NCI-H345 (cell line): ENCODE results near the gene CDK5RAP2.
"Not testable (repeated sequence)": the region's sequence is repeated elsewhere in the genome, so short reads cannot be mapped to it uniquely, and the experiment has no call there.

Experiments
- DNase-seq: peaks from one replicate; lab custom pipeline; 2025; lab: John Stamatoyannopoulos, UW

The CDK5RAP2 gene

DNA sequence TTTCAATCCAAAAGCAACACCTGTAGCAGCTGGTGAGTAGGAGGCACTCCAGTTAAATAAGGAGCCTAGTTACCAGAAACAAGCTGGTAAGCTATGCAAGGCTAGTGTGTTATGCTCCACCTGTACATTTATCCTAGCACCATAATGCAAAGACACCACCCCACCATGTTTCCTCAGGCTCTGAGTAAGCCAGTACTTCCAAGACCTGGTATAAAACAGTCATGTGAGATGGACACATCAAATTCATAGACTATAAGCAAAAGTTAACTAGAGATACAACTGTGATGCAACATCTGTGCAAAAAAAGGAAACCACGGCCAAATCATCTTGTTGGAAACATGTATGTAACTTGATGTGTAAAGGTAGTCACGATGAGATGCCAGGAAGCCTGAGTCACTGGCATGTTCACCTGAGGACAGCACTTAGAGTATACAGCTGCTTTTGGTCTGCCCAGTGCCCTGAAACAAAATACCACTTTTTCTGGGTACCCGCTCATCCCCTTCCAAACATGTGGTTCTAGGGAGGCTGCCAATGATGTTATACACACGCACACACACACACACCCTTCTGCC, 66.1 kb downstream of the CDK5RAP2 start:
- DNase-seq = no peak

DNA sequence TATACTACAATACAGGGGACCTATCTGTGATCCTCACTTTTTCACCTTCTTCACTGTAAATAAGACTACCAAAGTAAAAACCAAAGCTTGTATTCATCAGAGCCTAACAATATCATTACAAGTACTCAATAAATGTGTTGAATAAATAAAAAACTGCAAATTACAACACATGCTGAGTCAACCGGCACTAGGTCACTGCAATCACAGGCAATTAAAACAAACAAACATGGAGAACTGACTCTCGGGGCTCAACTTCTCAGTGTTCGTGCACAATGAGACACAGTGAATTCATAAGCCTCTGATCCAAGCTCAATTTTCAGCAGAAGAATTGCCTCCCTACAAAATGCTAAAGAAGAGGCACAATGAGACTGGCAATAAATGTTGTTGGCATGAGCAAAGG, 69.2 kb downstream of the CDK5RAP2 start:
- DNase-seq = no peak

- DNase-seq = no peak
These were observed 71.9 kb downstream of the CDK5RAP2 start for GRCh38 chr9:120507936-120508510.

DNA sequence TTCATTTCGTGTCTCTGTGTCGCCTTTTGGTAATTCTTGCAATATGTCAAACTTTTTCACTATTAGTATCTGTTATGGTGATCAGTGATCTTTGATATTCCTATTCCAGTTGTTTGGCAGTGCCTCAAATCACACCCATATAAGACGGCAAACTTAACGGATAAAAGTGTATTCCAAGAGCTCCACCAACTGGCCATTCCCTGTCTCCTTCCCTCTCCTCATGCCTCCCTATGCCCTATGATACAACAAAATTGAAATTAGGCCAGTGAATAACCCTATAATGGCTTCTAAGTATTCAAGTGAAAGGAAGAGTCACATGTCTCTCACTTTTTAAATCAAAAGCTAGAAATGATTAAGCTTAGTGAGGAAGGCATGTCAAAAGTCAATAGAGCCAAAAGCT, 74.8 kb downstream of the CDK5RAP2 start:
- no peak for DNase-seq

DNA sequence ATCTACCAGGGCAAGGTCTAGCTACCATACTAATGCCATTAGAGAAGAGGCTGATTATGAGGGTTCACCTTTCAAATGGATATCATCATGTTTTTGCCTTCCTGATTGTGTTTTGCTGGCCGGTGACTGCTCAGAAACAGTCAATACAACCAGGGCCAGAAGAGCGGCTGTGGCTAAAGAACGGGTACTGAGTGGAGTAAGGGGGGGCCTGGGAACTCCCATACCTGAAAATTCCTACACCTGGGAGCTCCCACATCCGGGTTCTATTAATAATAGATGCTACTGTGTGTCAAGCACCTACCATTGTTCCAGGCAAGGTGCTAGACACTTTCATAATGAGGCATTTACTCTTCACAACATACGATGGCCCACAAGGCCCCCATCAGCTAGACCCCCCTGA, 79.2 kb downstream of the CDK5RAP2 start:
- DNase-seq = no peak

DNA sequence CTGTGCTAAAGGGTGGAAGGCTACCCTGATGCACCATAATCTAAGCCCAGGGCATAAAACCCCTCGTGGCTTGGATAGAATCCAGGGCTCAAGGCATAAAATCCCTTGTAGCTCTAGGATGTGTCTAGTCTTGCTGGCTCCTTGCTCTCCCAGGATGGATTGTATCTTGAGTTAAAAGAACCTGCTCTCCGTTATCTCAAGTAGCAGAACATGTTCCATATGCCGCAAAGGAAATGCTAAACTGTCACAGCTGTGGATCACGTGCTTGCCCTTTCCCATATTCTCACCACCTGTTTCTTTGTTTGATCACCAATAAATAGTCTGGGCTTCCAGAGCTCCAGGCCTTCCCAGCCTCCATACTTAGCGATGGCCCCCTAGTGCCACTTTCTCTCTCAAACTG, 82.1 kb downstream of the CDK5RAP2 start:
- not testable (repeated sequence) for DNase-seq

DNA sequence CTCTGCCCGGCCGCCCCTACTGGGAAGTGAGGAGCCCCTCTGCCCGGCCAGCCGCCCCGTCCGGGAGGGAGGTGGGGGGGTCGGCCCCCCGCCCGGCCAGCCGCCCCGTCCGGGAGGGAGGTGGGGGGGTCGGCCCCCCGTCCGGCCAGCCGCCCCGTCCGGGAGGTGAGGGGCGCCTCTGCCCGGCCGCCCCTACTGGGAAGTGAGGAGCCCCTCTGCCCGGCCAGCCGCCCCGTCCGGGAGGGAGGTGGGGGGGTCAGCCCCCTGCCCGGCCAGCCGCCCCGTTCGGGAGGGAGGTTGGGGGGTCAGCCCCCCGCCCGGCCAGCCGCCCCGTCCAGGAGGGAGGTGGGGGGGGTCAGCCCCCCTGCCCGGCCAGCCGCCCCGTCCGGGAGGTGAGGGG, 83.5 kb downstream of the CDK5RAP2 start:
- not testable (repeated sequence) for DNase-seq

DNA sequence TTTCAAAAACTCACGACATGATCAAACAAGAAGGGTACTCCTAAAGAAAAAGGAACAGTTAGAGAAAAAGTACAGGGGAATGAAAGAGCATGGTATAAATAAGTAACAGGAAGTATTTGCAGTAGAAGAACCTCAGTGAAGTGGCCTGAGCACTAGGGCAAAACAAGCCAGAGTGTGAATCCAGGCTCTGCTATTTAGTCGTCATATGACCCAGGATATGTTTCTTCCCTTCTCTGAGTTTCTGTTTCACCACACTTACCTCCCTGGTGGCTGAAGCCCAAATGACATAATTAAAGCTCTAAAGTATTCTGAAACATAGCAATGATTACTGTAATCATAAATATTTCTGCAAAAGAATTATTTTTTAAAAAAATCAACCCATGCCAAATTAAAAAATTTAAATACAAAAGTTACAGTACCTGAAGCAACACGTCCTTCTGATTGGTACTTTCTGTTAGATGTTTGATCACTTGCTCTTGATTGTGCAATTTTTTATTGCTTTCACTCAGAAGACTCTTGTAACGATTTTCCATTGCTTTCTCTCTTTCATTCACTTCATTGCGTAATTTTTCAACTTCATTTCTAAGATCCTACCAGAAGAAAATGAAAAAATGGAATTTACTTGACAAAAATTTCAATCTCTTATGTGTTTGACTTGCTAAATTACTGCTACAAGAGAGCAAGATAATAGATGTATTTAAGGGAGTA, 88.9 kb downstream of the CDK5RAP2 start:
- no peak for DNase-seq

- no peak for DNase-seq
These were observed 93.1 kb downstream of the CDK5RAP2 start for GRCh38 chr9:120486835-120487234.

DNA sequence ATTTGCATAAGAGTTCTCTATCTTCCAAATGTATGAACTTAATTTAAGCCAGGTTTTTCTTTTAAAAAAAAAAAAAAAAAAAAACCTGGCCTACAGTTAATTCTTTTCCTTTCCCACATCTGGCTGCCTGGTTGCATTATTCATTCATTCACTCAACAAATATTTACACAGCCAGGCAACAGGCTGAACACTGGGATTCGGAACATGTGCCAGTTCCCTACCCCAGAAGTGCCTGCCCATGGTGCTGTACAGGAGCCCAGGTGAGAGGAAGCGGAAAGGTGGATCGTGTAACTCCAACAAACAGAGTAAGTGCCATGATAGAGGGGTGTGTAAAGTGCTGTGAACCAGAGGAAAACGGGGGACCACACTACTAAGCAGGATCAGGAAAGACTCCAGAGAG, 93.6 kb downstream of the CDK5RAP2 start:
- DNase-seq = peak; percentile 74

- no peak for DNase-seq
These were observed 94.2 kb downstream of the CDK5RAP2 start for GRCh38 chr9:120485788-120486187.

DNA sequence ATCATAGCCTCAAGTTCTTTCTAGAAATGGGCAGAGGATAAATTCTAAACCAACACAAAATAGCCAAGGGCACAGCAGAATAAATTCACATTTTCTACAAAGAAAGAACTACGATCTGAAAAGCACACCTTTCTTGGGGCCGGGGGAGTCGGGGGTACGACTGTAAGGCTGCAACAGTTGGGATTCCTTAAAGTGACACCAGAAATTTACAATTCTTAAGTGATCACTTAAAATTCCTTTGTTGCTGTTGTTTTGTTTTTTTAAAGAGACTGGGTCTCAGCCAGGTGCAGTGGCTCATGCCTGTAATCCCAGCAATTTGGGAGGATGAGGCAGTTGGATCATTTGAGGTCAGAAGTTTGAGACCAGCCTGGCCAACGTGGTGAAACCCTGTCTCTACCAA, 95.8 kb downstream of the CDK5RAP2 start:
- no peak for DNase-seq

GRCh38 chr9:120482424-120483186, 97.4 kb downstream of the CDK5RAP2 start:
- DNase-seq = no peak

DNA sequence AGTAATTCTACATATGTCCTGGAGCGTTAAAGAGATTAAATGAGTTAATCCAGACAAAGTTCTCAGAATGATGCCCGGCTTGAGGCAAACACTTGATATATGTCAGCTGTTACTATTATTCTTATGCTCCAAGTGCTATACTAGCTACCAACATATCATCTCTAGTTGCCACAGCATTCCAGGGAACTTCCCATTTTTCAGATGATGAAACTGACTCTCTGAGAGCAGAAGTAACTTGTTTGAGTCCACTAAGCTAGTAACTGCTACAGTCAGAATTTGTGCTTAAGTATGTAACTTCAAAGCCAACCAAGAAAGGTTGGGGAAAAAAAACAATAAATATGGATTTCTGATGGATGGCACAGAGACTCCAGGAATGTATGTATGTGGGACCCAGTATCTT, 98.1 kb downstream of the CDK5RAP2 start:
- no peak for DNase-seq

- DNase-seq = no peak
These were observed 98.7 kb downstream of the CDK5RAP2 start for GRCh38 chr9:120481248-120481647.

GRCh38 chr9:120480707-120481106, 99.3 kb downstream of the CDK5RAP2 start:
- peak; percentile 35 for DNase-seq

DNA sequence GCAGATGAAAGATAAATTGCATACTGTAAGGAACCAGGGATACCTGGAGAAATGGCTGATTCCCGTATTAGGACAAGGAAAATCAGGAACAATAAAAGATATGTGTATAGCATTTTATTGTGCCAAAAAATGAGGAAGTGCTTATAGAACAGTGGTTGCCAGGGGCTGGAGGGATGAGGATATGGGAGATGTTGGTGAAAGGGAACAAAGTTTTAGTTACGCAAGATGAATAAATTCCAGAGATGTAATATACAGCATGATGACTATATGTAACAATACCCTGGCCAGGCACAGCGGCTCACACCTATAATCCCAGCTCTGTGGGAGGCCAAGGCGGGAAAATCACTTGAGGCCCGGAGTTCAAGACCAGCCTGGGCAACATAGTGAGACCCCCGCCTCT, 101.8 kb downstream of the CDK5RAP2 start:
- DNase-seq = no peak

DNA sequence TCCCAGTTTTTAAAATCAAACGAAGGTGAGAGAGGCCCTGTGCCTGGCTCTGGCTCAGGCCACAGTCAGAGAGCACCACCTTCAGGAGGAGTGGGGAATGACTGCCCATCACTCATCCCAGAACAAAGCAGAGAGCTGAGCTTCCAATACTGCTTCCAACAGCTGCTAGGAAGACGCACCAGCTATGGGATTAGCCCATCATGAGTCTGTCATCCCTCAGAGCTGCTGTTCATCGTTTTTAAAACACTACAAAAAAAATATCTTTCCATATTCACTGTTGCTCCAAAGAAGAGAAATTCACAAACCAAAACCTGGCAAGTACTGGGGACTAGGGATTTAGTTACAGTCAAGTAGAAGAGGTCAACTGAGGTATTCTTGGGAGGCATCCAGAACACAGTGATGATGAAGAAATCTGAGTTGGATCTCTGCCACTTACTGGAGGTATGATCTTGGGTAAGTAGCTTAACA, 102.4 kb downstream of the CDK5RAP2 start:
- peak; percentile 15 for DNase-seq

GRCh38 chr9:120475341-120475740, 104.6 kb downstream of the CDK5RAP2 start:
- no peak for DNase-seq

DNA sequence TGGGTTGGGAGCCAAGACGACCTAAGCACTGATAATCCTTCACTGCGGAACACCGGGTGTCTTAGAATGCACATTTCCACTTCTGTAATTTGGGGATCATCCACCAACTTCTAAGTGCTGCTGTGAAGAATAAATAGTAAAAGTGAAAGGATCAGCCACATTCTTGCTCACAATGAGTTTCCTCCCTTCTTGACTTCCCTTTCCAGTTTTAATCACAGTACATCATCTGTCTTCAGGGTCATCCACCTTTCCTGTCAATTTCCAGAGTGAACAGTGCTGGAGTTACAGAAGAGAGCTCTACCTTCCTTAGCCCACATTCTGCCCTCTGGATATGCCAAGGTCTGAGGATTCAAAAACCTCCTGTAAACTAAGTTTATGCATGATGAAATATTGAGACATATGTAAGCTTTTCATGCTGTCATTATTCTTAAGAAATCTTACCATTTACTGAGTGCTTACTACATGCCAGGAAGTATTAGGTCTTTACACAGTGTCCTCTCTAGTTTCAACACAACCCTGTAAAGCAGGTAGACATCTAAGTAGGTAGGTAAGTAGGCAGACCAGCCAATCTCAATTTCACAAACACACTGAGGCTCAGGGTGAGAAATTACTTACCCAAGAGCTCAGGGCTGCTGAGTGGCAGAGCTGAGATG, 105.2 kb downstream of the CDK5RAP2 start:
- no peak for DNase-seq

GRCh38 chr9:120473608-120474007, 106.4 kb downstream of the CDK5RAP2 start:
- no peak for DNase-seq

- no peak for DNase-seq
These were observed 114.1 kb downstream of the CDK5RAP2 start for GRCh38 chr9:120465685-120466407.
